ENCODE results near the gene DENND6A. TPM values are rescaled to one million over a fixed set of nuclear protein-coding genes. Genes with fewer than 3 reads are reported as not detected.
"Not testable (repeated sequence)": the region's sequence is repeated elsewhere in the genome, so short reads cannot be mapped to it uniquely, and the experiment has no call there.

The DENND6A gene
- total RNA-seq, 5 donors from 2014 or later (not counting 1 experiment from before 2014, with no cell fraction given), result 31.6 to 58.9 (median 35.6) TPM

- ATAC-seq (replicated peaks in 1 of 4), result no peak
- Mint-ChIP-seq H3K4me1 (no peaks in the 10 kb centered on the region), H3K4me3 (no peak overlapping the region), H3K27ac (peak overlapping the region; percentile 13 to 55), H3K27me3 (no peaks in the 10 kb centered on the region), H3K9me3 (no peaks in the 10 kb centered on the region), H3K36me3 (peaks cover 47% of the 10 kb centered on the region)
- 100% methylated on average over 1 of the region's 3 CpGs for WGBS (ENCODE audit: insufficient coverage)
- Histone ChIP-seq H3K27ac (ENCODE audit: low read length) (no peak overlapping the region), H3K9me3 (no peaks in the 10 kb centered on the region), H3K4me3 (ENCODE audit: control insufficient read depth in 1 of 2, extremely low read depth in 1 of 2, low read length in 1 of 2) (no peak overlapping the region), H3K36me3 (ENCODE audit: control insufficient read depth in 2 of 2, extremely low read depth in 1 of 2, insufficient read depth in 1 of 2, low read length in 1 of 2) (peaks cover 14 to 44% of the 10 kb centered on the region in 2 donors), H3K27me3 (replicated peaks in 1 of 2; ENCODE audit: control insufficient read depth in 2 of 2, extremely low read depth in 1 of 2, insufficient read depth in 2 of 2, low read length in 1 of 2) (no peaks in the 10 kb centered on the region), H3K4me1 (ENCODE audit: control insufficient read depth in 1 of 2, extremely low read depth in 1 of 2, insufficient read depth in 2 of 2, low read length in 2 of 2) (no peaks in the 10 kb centered on the region)
- ChIA-PET POLR2A (no interaction called here), CTCF (no interaction called here)
- DNase-seq, result no peak
Measured at GRCh38 chr3:57624801-57625200, 68.1 kb downstream of the DENND6A start.

GRCh38 chr3:57622362-57622761 is 70.5 kb downstream of the DENND6A start:
- H3K27me3 ChIP-seq (replicated peaks in 1 of 2; ENCODE audit: control insufficient read depth in 2 of 2, extremely low read depth in 1 of 2, insufficient read depth in 2 of 2, low read length in 1 of 2), result no peaks in the 10 kb centered on the region
- no peak overlapping the region for H3K4me3 ChIP-seq (ENCODE audit: control insufficient read depth in 1 of 2, extremely low read depth in 1 of 2, low read length in 1 of 2)
- H3K9me3 ChIP-seq, result no peaks in the 10 kb centered on the region
- Mint-ChIP-seq H3K4me3 (no peak overlapping the region), H3K9me3 (no peaks in the 10 kb centered on the region), H3K27ac (peak overlapping the region in 1 of 2 donors; percentile 23), H3K36me3 (peaks cover 33% of the 10 kb centered on the region), H3K4me1 (no peaks in the 10 kb centered on the region), H3K27me3 (no peaks in the 10 kb centered on the region)
- ChIA-PET CTCF (no interaction called here), POLR2A (interaction anchor here in 1 of 2 donors (0.7 kb wide), 1 partner anchor 145 kb away, joined by 3 read pairs; no protein-coding TSS in a partner anchor)
- ATAC-seq (replicated peaks in 1 of 4), result no peak
- no peak overlapping the region for H3K27ac ChIP-seq (ENCODE audit: low read length)
- peaks cover 13 to 24% of the 10 kb centered on the region in 2 donors for H3K36me3 ChIP-seq (ENCODE audit: control insufficient read depth in 2 of 2, extremely low read depth in 1 of 2, insufficient read depth in 1 of 2, low read length in 1 of 2)
- DNase-seq, result no peak
- H3K4me1 ChIP-seq (ENCODE audit: control insufficient read depth in 1 of 2, extremely low read depth in 1 of 2, insufficient read depth in 2 of 2, low read length in 2 of 2), result no peaks in the 10 kb centered on the region

GRCh38 chr3:57617739-57618138 is 75.1 kb downstream of the DENND6A start:
- DNase-seq, result no peak
- WGBS (ENCODE audit: insufficient coverage), result no CpG with 5 or more reads among the region's 3 CpGs

GRCh38 chr3:57616233-57616632 is 76.6 kb downstream of the DENND6A start:
- ATAC-seq (replicated peaks in 1 of 4), result no peak
- Mint-ChIP-seq H3K4me3 (no peak overlapping the region), H3K9me3 (no peaks in the 10 kb centered on the region), H3K27ac (no peak overlapping the region), H3K27me3 (no peaks in the 10 kb centered on the region), H3K4me1 (peaks cover 0 to 4% (median 2%) of the 10 kb centered on the region in 3 donors), H3K36me3 (peaks cover 19% of the 10 kb centered on the region)
- Histone ChIP-seq H3K36me3 (ENCODE audit: control insufficient read depth in 2 of 2, extremely low read depth in 1 of 2, insufficient read depth in 1 of 2, low read length in 1 of 2) (no peaks in the 10 kb centered on the region), H3K27ac (ENCODE audit: low read length) (no peak overlapping the region), H3K4me1 (ENCODE audit: control insufficient read depth in 1 of 2, extremely low read depth in 1 of 2, insufficient read depth in 2 of 2, low read length in 2 of 2) (no peaks in the 10 kb centered on the region), H3K9me3 (no peaks in the 10 kb centered on the region), H3K27me3 (replicated peaks in 1 of 2; ENCODE audit: control insufficient read depth in 2 of 2, extremely low read depth in 1 of 2, insufficient read depth in 2 of 2, low read length in 1 of 2) (no peaks in the 10 kb centered on the region), H3K4me3 (ENCODE audit: control insufficient read depth in 1 of 2, extremely low read depth in 1 of 2, low read length in 1 of 2) (no peak overlapping the region)
- DNase-seq, result no peak
- CTCF ChIA-PET, result no interaction called here
- POLR2A ChIA-PET, result no interaction called here
- WGBS (ENCODE audit: insufficient coverage), result 90% methylated on average over 1 of the region's 3 CpGs

More at GRCh38 chr3:57617739-57618138, 75.1 kb downstream of the DENND6A start:
- Mint-ChIP-seq H3K9me3 (no peaks in the 10 kb centered on the region), H3K4me1 (no peaks in the 10 kb centered on the region), H3K4me3 (no peak overlapping the region), H3K27ac (no peak overlapping the region), H3K27me3 (no peaks in the 10 kb centered on the region), H3K36me3 (peaks cover 19% of the 10 kb centered on the region)
- H3K9me3 ChIP-seq, result no peaks in the 10 kb centered on the region
- H3K4me3 ChIP-seq (ENCODE audit: control insufficient read depth in 1 of 2, extremely low read depth in 1 of 2, low read length in 1 of 2), result no peak overlapping the region
- no peaks in the 10 kb centered on the region for H3K36me3 ChIP-seq (ENCODE audit: control insufficient read depth in 2 of 2, extremely low read depth in 1 of 2, insufficient read depth in 1 of 2, low read length in 1 of 2)
- CTCF ChIA-PET, result no interaction called here
- H3K27ac ChIP-seq (ENCODE audit: low read length), result no peak overlapping the region
- POLR2A ChIA-PET, result no interaction called here
- ATAC-seq (replicated peaks in 1 of 4), result no peak
- no peaks in the 10 kb centered on the region for H3K27me3 ChIP-seq (replicated peaks in 1 of 2; ENCODE audit: control insufficient read depth in 2 of 2, extremely low read depth in 1 of 2, insufficient read depth in 2 of 2, low read length in 1 of 2)
- H3K4me1 ChIP-seq (ENCODE audit: control insufficient read depth in 1 of 2, extremely low read depth in 1 of 2, insufficient read depth in 2 of 2, low read length in 2 of 2), result no peaks in the 10 kb centered on the region

- WGBS (ENCODE audit: insufficient coverage), result no CpG with 5 or more reads among the region's 5 CpGs
- not testable (repeated sequence) for H3K4me1 ChIP-seq (ENCODE audit: control insufficient read depth in 1 of 2, extremely low read depth in 1 of 2, insufficient read depth in 2 of 2, low read length in 2 of 2); H3K27me3 Mint-ChIP-seq
Measured at GRCh38 chr3:57611870-57612269, 81.0 kb downstream of the DENND6A start.

GRCh38 chr3:57605683-57606082 is 87.2 kb downstream of the DENND6A start:
- Mint-ChIP-seq H3K27ac (no peak overlapping the region), H3K4me3 (no peak overlapping the region), H3K36me3 (peaks cover 51% of the 10 kb centered on the region), H3K27me3 (no peaks in the 10 kb centered on the region), H3K4me1 (peaks cover 4 to 9% (median 5%) of the 10 kb centered on the region in 3 donors), H3K9me3 (peaks cover 0 to 27% (median 7%) of the 10 kb centered on the region in 3 donors)
- ATAC-seq (replicated peaks in 1 of 4) (no peak), DNase-seq (no peak)
- Histone ChIP-seq H3K27ac (ENCODE audit: low read length) (no peak overlapping the region), H3K36me3 (ENCODE audit: control insufficient read depth in 2 of 2, extremely low read depth in 1 of 2, insufficient read depth in 1 of 2, low read length in 1 of 2) (peaks cover 3% of the 10 kb centered on the region in 2 donors), H3K4me1 (ENCODE audit: control insufficient read depth in 1 of 2, extremely low read depth in 1 of 2, insufficient read depth in 2 of 2, low read length in 2 of 2) (no peaks in the 10 kb centered on the region), H3K4me3 (ENCODE audit: control insufficient read depth in 1 of 2, extremely low read depth in 1 of 2, low read length in 1 of 2) (no peak overlapping the region), H3K9me3 (no peaks in the 10 kb centered on the region), H3K27me3 (replicated peaks in 1 of 2; ENCODE audit: control insufficient read depth in 2 of 2, extremely low read depth in 1 of 2, insufficient read depth in 2 of 2, low read length in 1 of 2) (no peaks in the 10 kb centered on the region)
- ChIA-PET CTCF (no interaction called here), POLR2A (interaction anchor here in 1 of 2 donors (0.6 kb wide), 2 partner anchors 36 to 787 kb away, joined by 4 to 9 read pairs; no protein-coding TSS in a partner anchor)

More at GRCh38 chr3:57611870-57612269, 81.0 kb downstream of the DENND6A start:
- H3K27ac ChIP-seq (ENCODE audit: low read length); H3K4me3 Mint-ChIP-seq; H3K9me3 ChIP-seq; ATAC-seq (replicated peaks in 1 of 4); H3K27me3 ChIP-seq (replicated peaks in 1 of 2; ENCODE audit: control insufficient read depth in 2 of 2, extremely low read depth in 1 of 2, insufficient read depth in 2 of 2, low read length in 1 of 2); DNase-seq; H3K36me3 ChIP-seq (ENCODE audit: control insufficient read depth in 2 of 2, extremely low read depth in 1 of 2, insufficient read depth in 1 of 2, low read length in 1 of 2); H3K4me3 ChIP-seq (ENCODE audit: control insufficient read depth in 1 of 2, extremely low read depth in 1 of 2, low read length in 1 of 2); CTCF ChIA-PET; H3K27ac Mint-ChIP-seq; H3K4me1 Mint-ChIP-seq; POLR2A ChIA-PET: not testable (repeated sequence)
- peaks cover 41% of the 10 kb centered on the region for H3K36me3 Mint-ChIP-seq
- peaks cover 0 to 17% (median 7%) of the 10 kb centered on the region in 3 donors for H3K9me3 Mint-ChIP-seq

GRCh38 chr3:57604971-57605370 is 87.9 kb downstream of the DENND6A start:
- H3K27ac ChIP-seq (ENCODE audit: low read length), result no peak overlapping the region
- Mint-ChIP-seq H3K27ac (no peak overlapping the region), H3K36me3 (peaks cover 44% of the 10 kb centered on the region), H3K27me3 (no peaks in the 10 kb centered on the region), H3K4me1 (peaks cover 5 to 9% (median 6%) of the 10 kb centered on the region in 3 donors), H3K9me3 (peaks cover 0 to 23% (median 7%) of the 10 kb centered on the region in 3 donors), H3K4me3 (no peak overlapping the region)
- ATAC-seq (replicated peaks in 1 of 4) (no peak), DNase-seq (no peak)
- no peaks in the 10 kb centered on the region for H3K27me3 ChIP-seq (replicated peaks in 1 of 2; ENCODE audit: control insufficient read depth in 2 of 2, extremely low read depth in 1 of 2, insufficient read depth in 2 of 2, low read length in 1 of 2)
- no peak overlapping the region for H3K4me3 ChIP-seq (ENCODE audit: control insufficient read depth in 1 of 2, extremely low read depth in 1 of 2, low read length in 1 of 2)
- WGBS (ENCODE audit: insufficient coverage), result no CpG with 5 or more reads among the region's 2 CpGs
- peaks cover 3% of the 10 kb centered on the region in 2 donors for H3K36me3 ChIP-seq (ENCODE audit: control insufficient read depth in 2 of 2, extremely low read depth in 1 of 2, insufficient read depth in 1 of 2, low read length in 1 of 2)
- CTCF ChIA-PET, result interaction anchor here in 1 of 2 donors (0.5 kb wide), 1 partner anchor 77 kb away, joined by 11 read pairs; no protein-coding TSS in a partner anchor
- no peaks in the 10 kb centered on the region for H3K4me1 ChIP-seq (ENCODE audit: control insufficient read depth in 1 of 2, extremely low read depth in 1 of 2, insufficient read depth in 2 of 2, low read length in 2 of 2)
- POLR2A ChIA-PET, result interaction anchor here in 1 of 2 donors (0.6 kb wide), 1 partner anchor 786 kb away, joined by 4 read pairs; no protein-coding TSS in a partner anchor
- no peaks in the 10 kb centered on the region for H3K9me3 ChIP-seq

Data from T-cell (primary cell).